Caco-2 (cell line): ENCODE measurements around the gene SOX9. TPM values are rescaled to one million over a fixed set of nuclear protein-coding genes. Genes with fewer than 3 reads are reported as not detected.

Experiments used
- BruUV-seq: library from RNA; stranded (reverse); fragments of 400-500 nt; replicated peaks from 2 replicates; lab custom pipeline; 2021; lab: Mats Ljungman, UMichigan
- CTCF ChIA-PET: fragments of 300-600 bp; sonication (Branson Sonifier 250); formaldehyde crosslinking; loops from one replicate; lab custom pipeline; 2022; ENCODE audit warnings: antibody characterized with exemption; lab: Charles Lee
- POLR2A ChIA-PET: fragments of 300-600 bp; sonication (Branson Sonifier 250); formaldehyde crosslinking; loops from one replicate; lab custom pipeline; 2022; ENCODE audit warnings: antibody characterized with exemption; lab: Charles Lee
- DNase-seq, 2 experiments: peaks; one replicate each; pipeline versions ENCODE4 v3.0.0 to v3.0.0-alpha.2; 2020 to 2022
- H3K27me3 ChIP-seq: replicated peaks from 2 replicates; pipeline ENCODE4 v1.6.0; 2011; ENCODE audit warnings: low read length; ENCODE audit not compliant: control insufficient read depth, insufficient read depth
- H3K36me3 ChIP-seq: 2 replicates; pipeline ENCODE4 v1.5.1; 2011; ENCODE audit warnings: low read length; ENCODE audit not compliant: control insufficient read depth, insufficient read depth
- H3K4me1 ChIP-seq: fragments of 250-450 bp; sonication (Bioruptor Pico); 2 replicates; pipeline ENCODE4 v1.5.1; 2020; ENCODE audit warnings: mild to moderate bottlenecking
- H3K4me3 ChIP-seq: 2 replicates; pipeline ENCODE4 v1.5.1; 2011; ENCODE audit warnings: low read depth, mild to moderate bottlenecking, control low read depth, low read length
- H3K9me3 ChIP-seq: fragments of 250-450 bp; sonication (Bioruptor Pico); 2 replicates; pipeline ENCODE4 v1.5.1; 2020; ENCODE audit warnings: mild to moderate bottlenecking, moderate library complexity
- H3K27ac Mint-ChIP-seq: one replicate; pipeline ENCODE4 v1.8.0; 2022; ENCODE audit warnings: mixed read lengths; ENCODE audit not compliant: unreplicated experiment
- H3K27me3 Mint-ChIP-seq: one replicate; pipeline ENCODE4 v1.8.0; 2022; ENCODE audit warnings: mixed read lengths; ENCODE audit not compliant: insufficient read depth, unreplicated experiment
- H3K36me3 Mint-ChIP-seq: one replicate; pipeline ENCODE4 v1.8.0; 2022; ENCODE audit warnings: mild to moderate bottlenecking, mixed read lengths; ENCODE audit not compliant: insufficient read depth, unreplicated experiment
- H3K4me1 Mint-ChIP-seq: one replicate; pipeline ENCODE4 v1.8.0; 2022; ENCODE audit warnings: low read depth, mixed read lengths; ENCODE audit not compliant: unreplicated experiment
- H3K4me3 Mint-ChIP-seq: one replicate; pipeline ENCODE4 v1.8.0; 2022; ENCODE audit warnings: mild to moderate bottlenecking, moderate library complexity, mixed read lengths; ENCODE audit not compliant: unreplicated experiment
- H3K9me3 Mint-ChIP-seq: one replicate; pipeline ENCODE4 v1.8.0; 2022; ENCODE audit warnings: mixed read lengths; ENCODE audit not compliant: unreplicated experiment
- intact Hi-C: fragments of 100-400 bp; cut with micrococcal nuclease; formaldehyde crosslinking; loops from one replicate; pipeline ENCODE4 v1.10.0; 2022; ENCODE audit not compliant: unreplicated experiment
- total RNA-seq: library from RNA; stranded (reverse); gene quantifications from 2 replicates; pipeline ENCODE4 v1.2.3, GENCODE V29; 2022
- TF ChIP-seq, protein P1 (sequence below), 2 experiments: fragments of 200-600 bp in 1 of 2; IDR thresholded peaks; 1 replicate in 1 of 2; 2 replicates in 1 of 2; pipeline versions ENCODE4 v1.5.1 to v1.8.0; 2011 to 2022; ENCODE audit warnings: antibody characterized with exemption in 1 of 2, control low read depth in 1 of 2, inconsistent platforms in 1 of 2, low read depth in 1 of 2, low read length in 1 of 2, mild to moderate bottlenecking in 1 of 2, moderate library complexity in 1 of 2; ENCODE audit not compliant: insufficient read depth in 1 of 2, severe bottlenecking in 1 of 2, unreplicated experiment in 1 of 2

The SOX9 gene
- total RNA-seq, 1 experiment from 2014 or later = 46.2 TPM

DNA sequence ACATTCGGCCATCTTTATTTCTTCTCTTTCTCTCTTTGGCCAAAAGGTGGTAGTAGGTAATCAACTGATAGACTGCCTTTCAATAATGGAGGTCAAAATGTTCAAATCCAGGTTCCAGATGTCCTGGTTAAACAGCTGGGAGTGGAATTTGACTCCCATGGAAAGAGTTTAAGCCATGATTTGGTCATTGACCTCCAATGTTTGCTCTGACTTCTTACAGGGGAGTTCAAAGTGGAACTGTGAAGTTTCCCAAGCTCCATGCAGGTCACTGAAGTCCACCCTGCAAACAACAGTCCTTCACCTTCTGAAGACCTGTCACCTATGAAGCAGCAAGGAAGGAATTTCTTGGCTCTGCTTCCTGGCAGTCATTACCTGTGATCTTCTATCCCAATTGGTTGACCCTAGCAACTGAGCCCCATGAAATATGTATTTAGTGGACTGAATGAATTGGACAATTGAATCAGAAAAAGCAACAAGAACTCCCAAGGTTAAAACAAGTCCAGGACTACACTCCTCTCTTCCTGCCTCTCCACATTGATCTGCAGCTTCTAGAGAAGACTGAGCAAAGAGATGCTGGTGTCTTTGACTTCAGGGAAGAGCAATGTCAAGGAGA, 28.0 kb upstream of the SOX9 start:
- Histone ChIP-seq H3K9me3 (no peaks in the 10 kb centered on the region), H3K36me3 (no peaks in the 10 kb centered on the region), H3K4me3 (no peak overlapping the region), H3K4me1 (0 out of 2 replicates have a peak, but pooled peaks cover 3% of the 10 kb centered on the region), H3K27me3 (no peaks in the 10 kb centered on the region)
- no TSS peak for BruUV-seq
- Mint-ChIP-seq H3K4me1 (no peaks in the 10 kb centered on the region), H3K36me3 (no peaks in the 10 kb centered on the region), H3K9me3 (peaks cover 9% of the 10 kb centered on the region), H3K27ac (no peak overlapping the region), H3K27me3 (no peaks in the 10 kb centered on the region), H3K4me3 (no peak overlapping the region)
- CTCF ChIA-PET = interaction anchor here (1.1 kb wide), 1 partner anchor 446 kb away, joined by 3 read pairs; no protein-coding TSS in a partner anchor
- POLR2A ChIA-PET = no interaction called here
- TF ChIP-seq, protein P1, sequence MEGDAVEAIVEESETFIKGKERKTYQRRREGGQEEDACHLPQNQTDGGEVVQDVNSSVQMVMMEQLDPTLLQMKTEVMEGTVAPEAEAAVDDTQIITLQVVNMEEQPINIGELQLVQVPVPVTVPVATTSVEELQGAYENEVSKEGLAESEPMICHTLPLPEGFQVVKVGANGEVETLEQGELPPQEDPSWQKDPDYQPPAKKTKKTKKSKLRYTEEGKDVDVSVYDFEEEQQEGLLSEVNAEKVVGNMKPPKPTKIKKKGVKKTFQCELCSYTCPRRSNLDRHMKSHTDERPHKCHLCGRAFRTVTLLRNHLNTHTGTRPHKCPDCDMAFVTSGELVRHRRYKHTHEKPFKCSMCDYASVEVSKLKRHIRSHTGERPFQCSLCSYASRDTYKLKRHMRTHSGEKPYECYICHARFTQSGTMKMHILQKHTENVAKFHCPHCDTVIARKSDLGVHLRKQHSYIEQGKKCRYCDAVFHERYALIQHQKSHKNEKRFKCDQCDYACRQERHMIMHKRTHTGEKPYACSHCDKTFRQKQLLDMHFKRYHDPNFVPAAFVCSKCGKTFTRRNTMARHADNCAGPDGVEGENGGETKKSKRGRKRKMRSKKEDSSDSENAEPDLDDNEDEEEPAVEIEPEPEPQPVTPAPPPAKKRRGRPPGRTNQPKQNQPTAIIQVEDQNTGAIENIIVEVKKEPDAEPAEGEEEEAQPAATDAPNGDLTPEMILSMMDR (IDR thresholded peaks at IDR 0.05; ENCODE audit: insufficient read depth in 1 of 2, low read depth in 1 of 2, low read length in 1 of 2, severe bottlenecking in 1 of 2, unreplicated experiment in 1 of 2) = no peak
- intact Hi-C loops = no loop called here
- peak in 1 of 2 experiments; percentile 12 for DNase-seq

DNA sequence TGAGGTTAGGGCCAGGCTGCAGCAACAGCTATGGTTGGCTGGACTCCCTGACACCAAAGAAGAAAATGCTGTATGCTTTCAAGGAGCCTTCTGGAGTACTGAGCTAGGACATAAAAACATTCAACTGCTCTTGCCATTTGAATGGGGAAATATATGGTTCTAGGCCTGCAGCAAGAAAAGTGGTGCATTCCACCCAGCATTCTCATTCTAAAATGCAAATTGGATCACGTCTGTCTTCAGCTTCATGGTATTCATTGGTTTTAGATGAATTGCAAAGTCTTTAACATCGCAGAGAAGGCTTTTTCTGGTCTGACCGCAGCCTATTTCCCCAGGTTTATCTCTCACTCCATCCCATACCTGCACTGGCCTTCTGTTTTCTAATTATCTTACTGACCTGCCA, 27.1 kb upstream of the SOX9 start:
- Histone ChIP-seq H3K36me3 (no peaks in the 10 kb centered on the region), H3K27me3 (no peaks in the 10 kb centered on the region), H3K9me3 (no peaks in the 10 kb centered on the region), H3K4me1 (0 out of 2 replicates have a peak, but pooled peaks cover 3% of the 10 kb centered on the region), H3K4me3 (no peak overlapping the region)
- Mint-ChIP-seq H3K27ac (no peak overlapping the region), H3K9me3 (peaks cover 9% of the 10 kb centered on the region), H3K4me1 (no peaks in the 10 kb centered on the region), H3K4me3 (no peak overlapping the region), H3K36me3 (no peaks in the 10 kb centered on the region), H3K27me3 (no peaks in the 10 kb centered on the region)
- ChIA-PET CTCF (interaction anchor here (1.1 kb wide), 1 partner anchor 445 kb away, joined by 3 read pairs; no protein-coding TSS in a partner anchor), POLR2A (no interaction called here)
- DNase-seq = no peak
- intact Hi-C loops = no loop called here
- TF ChIP-seq, protein P1 (IDR thresholded peaks at IDR 0.05; ENCODE audit: insufficient read depth in 1 of 2, low read depth in 1 of 2, low read length in 1 of 2, severe bottlenecking in 1 of 2, unreplicated experiment in 1 of 2) = no peak
- BruUV-seq = no TSS peak

DNA sequence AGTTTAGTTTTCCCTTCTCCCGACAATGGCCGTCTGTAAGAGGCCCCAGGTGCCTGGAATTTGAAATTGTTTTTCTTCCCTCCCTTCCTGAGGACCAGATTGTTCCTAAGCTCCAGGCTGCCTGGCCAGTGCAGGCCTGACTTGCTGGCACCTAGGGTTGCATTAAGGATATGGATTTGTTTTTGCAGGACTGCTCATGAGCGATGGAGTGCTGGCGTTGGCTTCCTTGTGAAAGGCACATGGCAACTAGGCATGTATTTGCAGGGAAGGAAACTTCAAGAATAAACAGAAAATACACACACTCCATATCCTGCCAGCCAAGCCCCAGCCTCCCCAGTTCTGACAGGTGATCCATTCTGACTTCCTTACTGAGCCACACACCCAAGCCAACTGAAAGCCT, 25.5 kb upstream of the SOX9 start:
- Mint-ChIP-seq H3K27me3 (no peaks in the 10 kb centered on the region), H3K4me1 (no peaks in the 10 kb centered on the region), H3K36me3 (no peaks in the 10 kb centered on the region), H3K4me3 (no peak overlapping the region), H3K9me3 (peaks cover 9% of the 10 kb centered on the region), H3K27ac (no peak overlapping the region)
- CTCF ChIA-PET = no interaction called here
- DNase-seq = no peak
- POLR2A ChIA-PET = no interaction called here
- intact Hi-C loops = no loop called here
- Histone ChIP-seq H3K36me3 (no peaks in the 10 kb centered on the region), H3K4me1 (0 out of 2 replicates have a peak, but pooled peaks cover 3% of the 10 kb centered on the region), H3K9me3 (no peaks in the 10 kb centered on the region), H3K4me3 (no peak overlapping the region), H3K27me3 (no peaks in the 10 kb centered on the region)
- TF ChIP-seq, protein P1 (IDR thresholded peaks at IDR 0.05; ENCODE audit: insufficient read depth in 1 of 2, low read depth in 1 of 2, low read length in 1 of 2, severe bottlenecking in 1 of 2, unreplicated experiment in 1 of 2) = no peak
- no TSS peak for BruUV-seq
